ENCODE results near the gene USP2. TPM values are rescaled to one million over a fixed set of nuclear protein-coding genes. Genes with fewer than 3 reads are reported as not detected.
A peak's percentile ranks its signal among the peaks of the same experiment; 100 is the strongest.
"Not testable (repeated sequence)": the region's sequence is repeated elsewhere in the genome, so short reads cannot be mapped to it uniquely, and the experiment has no call there.

The USP2 gene
- total RNA-seq, 1 experiment from 2014 or later, result 0.14 TPM

- no peak for DNase-seq (ENCODE audit: unreplicated experiment)
- Mint-ChIP-seq H3K36me3 (ENCODE audit: insufficient read depth, unreplicated experiment) (no peaks in the 10 kb centered on the region), H3K27ac (ENCODE audit: low read depth, unreplicated experiment) (no peak overlapping the region), H3K9me3 (ENCODE audit: unreplicated experiment) (peaks cover 14% of the 10 kb centered on the region), H3K27me3 (ENCODE audit: insufficient read depth, unreplicated experiment) (no peaks in the 10 kb centered on the region), H3K4me1 (ENCODE audit: insufficient read depth, unreplicated experiment) (peaks cover 4% of the 10 kb centered on the region), H3K4me3 (ENCODE audit: unreplicated experiment) (no peak overlapping the region)
- no TSS peak for BruUV-seq (replicated peaks)
- intact Hi-C loops (cut with micrococcal nuclease), result no loop called here
- ChIA-PET POLR2A (no interaction called here), CTCF (interaction anchor here (0.6 to 1.1 kb wide), 2 partner anchors 53 to 1476 kb away, joined by 3 to 5 read pairs; no protein-coding TSS in a partner anchor)
- TF ChIP-seq CTCF (IDR thresholded peaks at IDR 0.05; ENCODE audit: unreplicated experiment), result no peak
Measured at GRCh38 chr11:119409731-119410130, 28.2 kb upstream of the USP2 start.

GRCh38 chr11:119406005-119406404 lies 24.5 kb upstream of the USP2 start:
- DNase-seq (ENCODE audit: unreplicated experiment), result no peak
- no peak for TF ChIP-seq CTCF (IDR thresholded peaks at IDR 0.05; ENCODE audit: unreplicated experiment)
- peaks cover 5% of the 10 kb centered on the region for H3K4me1 Mint-ChIP-seq (ENCODE audit: insufficient read depth, unreplicated experiment)
- H3K4me3 Mint-ChIP-seq (ENCODE audit: unreplicated experiment), result no peak overlapping the region
- no peak overlapping the region for H3K27ac Mint-ChIP-seq (ENCODE audit: low read depth, unreplicated experiment)
- BruUV-seq (replicated peaks), result no TSS peak
- H3K36me3 Mint-ChIP-seq (ENCODE audit: insufficient read depth, unreplicated experiment), result no peaks in the 10 kb centered on the region
- ChIA-PET POLR2A (no interaction called here), CTCF (interaction anchor here (0.7 kb wide), 1 partner anchor 11 kb away, joined by 3 read pairs; no protein-coding TSS in a partner anchor)
- intact Hi-C loops (cut with micrococcal nuclease), result no loop called here
- H3K9me3 Mint-ChIP-seq (ENCODE audit: unreplicated experiment), result no peaks in the 10 kb centered on the region
- no peaks in the 10 kb centered on the region for H3K27me3 Mint-ChIP-seq (ENCODE audit: insufficient read depth, unreplicated experiment)

DNA sequence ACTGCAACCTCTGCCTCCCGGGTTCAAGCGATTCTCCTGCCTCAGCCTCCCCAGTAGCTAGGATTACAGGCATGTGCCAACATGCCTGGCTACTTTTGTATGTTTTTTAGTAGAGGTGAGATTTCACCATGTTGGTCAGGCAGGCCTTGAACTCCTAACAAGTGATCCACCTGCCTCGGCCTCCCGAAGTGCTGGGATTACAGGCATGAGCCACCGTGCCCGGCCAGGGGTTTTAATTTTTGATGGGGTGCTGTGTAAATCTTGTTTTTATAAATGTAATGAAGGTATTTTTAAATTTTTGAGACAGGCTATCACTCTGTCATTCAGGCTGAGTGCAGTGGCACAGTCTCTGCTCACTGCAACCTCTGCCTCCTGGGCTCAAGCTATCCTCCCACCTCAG lies 24.0 kb upstream of the USP2 start:
- H3K4me3 Mint-ChIP-seq (ENCODE audit: unreplicated experiment); BruUV-seq (replicated peaks); intact Hi-C loops (cut with micrococcal nuclease); H3K9me3 Mint-ChIP-seq (ENCODE audit: unreplicated experiment); H3K36me3 Mint-ChIP-seq (ENCODE audit: insufficient read depth, unreplicated experiment); H3K27me3 Mint-ChIP-seq (ENCODE audit: insufficient read depth, unreplicated experiment); DNase-seq (ENCODE audit: unreplicated experiment); H3K4me1 Mint-ChIP-seq (ENCODE audit: insufficient read depth, unreplicated experiment): not testable (repeated sequence)
- POLR2A ChIA-PET, result interaction anchor here (1.0 kb wide), 1 partner anchor 12 kb away, joined by 3 read pairs; no protein-coding TSS in a partner anchor
- peak overlapping the region; percentile 36 for H3K27ac Mint-ChIP-seq (ENCODE audit: low read depth, unreplicated experiment)
- CTCF ChIA-PET, result interaction anchor here (0.9 kb wide), 1 partner anchor 82 kb away, joined by 5 read pairs; no protein-coding TSS in a partner anchor

DNA sequence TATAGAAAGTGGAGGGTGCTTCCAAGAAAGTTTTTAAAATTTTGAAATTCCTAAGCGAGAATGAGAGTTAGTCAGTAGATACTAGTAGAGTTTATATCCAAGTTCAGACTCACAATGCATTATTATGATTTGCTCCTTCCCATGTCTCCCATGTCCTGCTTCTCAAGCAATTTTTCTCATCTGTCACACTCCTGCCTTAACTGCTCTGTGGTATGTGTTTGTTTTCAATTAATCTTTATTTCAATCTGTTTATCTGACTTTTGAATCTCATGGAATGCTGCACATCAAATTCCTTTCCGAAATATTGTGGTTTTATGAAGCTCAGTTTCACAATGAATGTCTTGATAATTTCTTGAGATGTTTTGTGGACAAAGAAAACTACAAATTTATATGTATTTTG lies 23.4 kb upstream of the USP2 start:
- H3K27me3 Mint-ChIP-seq (ENCODE audit: insufficient read depth, unreplicated experiment), result no peaks in the 10 kb centered on the region
- no peak for TF ChIP-seq CTCF (IDR thresholded peaks at IDR 0.05; ENCODE audit: unreplicated experiment)
- no peak overlapping the region for H3K4me3 Mint-ChIP-seq (ENCODE audit: unreplicated experiment)
- no peak for DNase-seq (ENCODE audit: unreplicated experiment)
- ChIA-PET CTCF (interaction anchor here (0.6 to 1.8 kb wide), 3 partner anchors 11 to 81 kb away, joined by 3 to 5 read pairs (median 3); no protein-coding TSS in a partner anchor), POLR2A (interaction anchor here (1.0 kb wide), 1 partner anchor 13 kb away, joined by 3 read pairs; no protein-coding TSS in a partner anchor)
- H3K36me3 Mint-ChIP-seq (ENCODE audit: insufficient read depth, unreplicated experiment), result no peaks in the 10 kb centered on the region
- intact Hi-C loops (cut with micrococcal nuclease), result no loop called here
- H3K4me1 Mint-ChIP-seq (ENCODE audit: insufficient read depth, unreplicated experiment), result peaks cover 5% of the 10 kb centered on the region
- H3K27ac Mint-ChIP-seq (ENCODE audit: low read depth, unreplicated experiment), result peak overlapping the region; percentile 36
- H3K9me3 Mint-ChIP-seq (ENCODE audit: unreplicated experiment), result peaks cover 3% of the 10 kb centered on the region
- no TSS peak for BruUV-seq (replicated peaks)

GRCh38 chr11:119403021-119403420 lies 21.5 kb upstream of the USP2 start:
- peaks cover 5% of the 10 kb centered on the region for H3K4me1 Mint-ChIP-seq (ENCODE audit: insufficient read depth, unreplicated experiment)
- POLR2A ChIA-PET, result no interaction called here
- no peaks in the 10 kb centered on the region for H3K27me3 Mint-ChIP-seq (ENCODE audit: insufficient read depth, unreplicated experiment)
- intact Hi-C loops (cut with micrococcal nuclease), result no loop called here
- no peak overlapping the region for H3K4me3 Mint-ChIP-seq (ENCODE audit: unreplicated experiment)
- CTCF ChIA-PET, result no interaction called here
- H3K9me3 Mint-ChIP-seq (ENCODE audit: unreplicated experiment), result peaks cover 22% of the 10 kb centered on the region
- no peak for TF ChIP-seq CTCF (IDR thresholded peaks at IDR 0.05; ENCODE audit: unreplicated experiment)
- BruUV-seq (replicated peaks), result no TSS peak
- no peak for DNase-seq (ENCODE audit: unreplicated experiment)
- H3K36me3 Mint-ChIP-seq (ENCODE audit: insufficient read depth, unreplicated experiment), result peaks cover 6% of the 10 kb centered on the region
- no peak overlapping the region for H3K27ac Mint-ChIP-seq (ENCODE audit: low read depth, unreplicated experiment)
